GM18858 (cell line): ENCODE results near the gene SFXN4.
A peak's percentile ranks its signal among the peaks of the same experiment; 100 is the strongest.

ENCODE experiments used
- ATAC-seq: cut with Tn5 transposase; IDR thresholded peaks from one replicate; pipeline ENCODE4 v1.9.1; 2021; ENCODE audit not compliant: unreplicated experiment

The SFXN4 gene, protein sequence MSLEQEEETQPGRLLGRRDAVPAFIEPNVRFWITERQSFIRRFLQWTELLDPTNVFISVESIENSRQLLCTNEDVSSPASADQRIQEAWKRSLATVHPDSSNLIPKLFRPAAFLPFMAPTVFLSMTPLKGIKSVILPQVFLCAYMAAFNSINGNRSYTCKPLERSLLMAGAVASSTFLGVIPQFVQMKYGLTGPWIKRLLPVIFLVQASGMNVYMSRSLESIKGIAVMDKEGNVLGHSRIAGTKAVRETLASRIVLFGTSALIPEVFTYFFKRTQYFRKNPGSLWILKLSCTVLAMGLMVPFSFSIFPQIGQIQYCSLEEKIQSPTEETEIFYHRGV

DNA sequence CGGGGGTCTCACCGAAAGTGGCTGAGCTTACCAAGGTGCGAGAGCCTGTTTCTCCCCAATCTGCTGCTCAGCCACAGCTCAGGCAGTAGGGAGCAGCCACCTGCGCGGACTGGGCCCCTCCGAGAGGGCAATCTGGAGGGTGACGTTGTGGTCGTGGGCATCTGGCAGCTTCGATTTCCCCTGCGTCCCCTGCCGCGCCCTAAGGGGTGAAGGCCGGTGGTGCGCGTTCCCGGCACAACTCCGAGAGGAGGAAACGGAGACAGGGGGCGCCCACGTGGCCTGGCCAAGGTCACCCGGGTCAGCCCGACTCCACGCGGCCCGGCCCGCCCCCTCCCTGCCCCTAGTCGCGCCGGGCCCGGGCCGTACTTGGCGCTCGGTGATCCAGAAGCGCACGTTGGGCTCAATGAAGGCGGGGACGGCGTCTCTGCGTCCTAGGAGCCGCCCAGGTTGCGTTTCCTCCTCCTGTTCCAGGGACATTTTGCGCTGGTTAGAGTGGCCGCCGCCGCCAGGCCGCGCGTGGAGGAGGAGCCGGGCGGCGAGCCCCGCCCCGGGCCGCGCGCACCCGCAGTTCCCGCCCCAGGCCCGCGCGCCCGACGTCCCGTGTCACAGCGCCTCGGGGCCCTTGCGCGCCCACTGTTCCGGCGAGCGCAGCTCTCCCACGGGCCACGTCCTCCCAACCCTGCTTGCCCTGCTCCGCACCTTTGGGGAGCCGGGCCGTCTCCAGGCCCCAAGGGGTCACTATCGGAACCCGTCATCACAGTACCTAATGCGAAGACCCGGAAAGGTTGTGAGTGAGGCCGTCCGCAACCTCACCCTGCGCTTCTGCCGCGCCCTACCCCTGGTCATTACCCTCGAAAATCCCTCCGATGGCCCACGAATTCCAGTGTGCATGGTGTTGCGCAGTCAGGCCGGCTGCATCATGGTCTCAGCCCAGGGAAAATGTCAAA lies at the start of gene SFXN4:
TSS of gene SFXN4 (minus strand) at position 544 of the 947 bp plus-strand sequence. CDS start at position 477, 67 bp downstream.
- ATAC-seq: peak; percentile 77

DNA sequence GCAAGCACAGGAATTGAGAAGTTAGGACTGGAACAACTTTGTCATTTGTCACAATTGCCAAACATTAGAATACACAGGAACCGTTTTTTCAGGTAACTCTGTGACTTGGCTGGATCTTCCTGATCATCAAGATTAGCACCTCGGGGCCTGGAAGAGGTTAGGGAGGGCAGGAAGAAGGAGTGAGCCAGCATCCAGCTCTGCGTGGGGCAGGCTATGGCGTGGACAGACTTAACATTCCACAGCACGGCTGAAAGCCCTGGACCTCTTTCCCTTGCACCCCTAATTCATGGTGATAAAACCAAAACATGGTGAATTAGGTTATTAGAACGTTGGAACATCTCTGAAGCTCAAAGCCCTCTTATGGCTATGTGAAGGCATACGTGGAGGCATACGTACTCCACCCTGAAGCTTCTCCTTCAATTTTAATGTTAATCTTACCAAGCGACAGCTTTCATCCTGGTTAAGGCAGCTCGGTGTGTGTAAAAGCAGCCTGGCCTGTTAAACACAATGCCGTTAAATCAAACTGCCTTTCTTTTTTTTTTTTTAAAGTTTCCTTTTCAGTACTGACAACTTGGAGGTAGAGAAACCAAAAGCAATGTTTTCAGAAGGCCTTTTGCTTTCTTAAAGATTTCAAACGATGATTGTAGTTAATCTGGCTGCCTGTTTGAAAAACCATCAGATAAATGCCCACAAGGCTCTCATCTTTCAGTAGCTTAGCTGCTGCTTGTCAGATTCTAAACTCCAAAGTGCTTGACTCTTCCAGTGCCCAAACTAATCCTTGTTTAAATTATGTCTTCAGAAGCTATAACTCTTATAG lies 46.3 kb upstream of the SFXN4 start:
- no peak for ATAC-seq

DNA sequence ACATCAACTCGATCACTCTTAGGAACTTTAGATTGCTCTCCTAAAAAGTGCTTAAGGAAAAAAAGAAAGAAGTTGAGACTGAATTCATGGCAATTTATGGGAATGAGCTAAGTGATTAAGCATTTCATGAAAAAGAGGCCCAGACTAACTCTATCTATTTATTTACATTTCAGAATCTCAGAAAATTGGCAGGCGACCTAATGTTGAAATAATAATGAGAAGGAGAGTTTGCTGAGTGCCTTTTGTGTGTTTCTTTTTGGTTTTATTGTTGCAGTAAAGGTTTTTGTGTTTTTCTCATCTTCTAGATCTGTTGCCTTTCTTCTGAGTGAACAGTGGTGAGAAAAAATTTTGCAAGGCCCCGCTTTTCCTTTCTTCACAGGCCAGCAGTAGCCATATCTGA lies 45.7 kb upstream of the SFXN4 start:
- no peak for ATAC-seq

DNA sequence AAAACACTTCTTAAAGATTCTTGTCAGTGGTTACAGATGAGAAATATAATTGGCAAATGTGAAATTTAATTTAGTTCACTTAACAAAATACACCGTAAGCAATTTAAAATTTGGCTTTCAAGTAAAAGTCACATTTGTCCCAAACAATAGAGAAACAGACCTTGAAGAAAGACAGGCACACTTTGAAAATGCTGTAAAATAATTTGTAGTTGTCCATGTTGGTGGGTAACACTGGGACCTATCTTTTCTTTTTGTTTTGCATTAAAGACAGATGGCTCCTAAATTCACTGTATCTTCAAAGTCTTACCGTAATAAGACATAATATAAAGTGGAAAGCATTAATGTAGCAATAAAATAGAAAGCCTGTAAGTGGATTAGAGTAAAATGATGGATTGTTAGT lies 45.1 kb upstream of the SFXN4 start:
- no peak for ATAC-seq

DNA sequence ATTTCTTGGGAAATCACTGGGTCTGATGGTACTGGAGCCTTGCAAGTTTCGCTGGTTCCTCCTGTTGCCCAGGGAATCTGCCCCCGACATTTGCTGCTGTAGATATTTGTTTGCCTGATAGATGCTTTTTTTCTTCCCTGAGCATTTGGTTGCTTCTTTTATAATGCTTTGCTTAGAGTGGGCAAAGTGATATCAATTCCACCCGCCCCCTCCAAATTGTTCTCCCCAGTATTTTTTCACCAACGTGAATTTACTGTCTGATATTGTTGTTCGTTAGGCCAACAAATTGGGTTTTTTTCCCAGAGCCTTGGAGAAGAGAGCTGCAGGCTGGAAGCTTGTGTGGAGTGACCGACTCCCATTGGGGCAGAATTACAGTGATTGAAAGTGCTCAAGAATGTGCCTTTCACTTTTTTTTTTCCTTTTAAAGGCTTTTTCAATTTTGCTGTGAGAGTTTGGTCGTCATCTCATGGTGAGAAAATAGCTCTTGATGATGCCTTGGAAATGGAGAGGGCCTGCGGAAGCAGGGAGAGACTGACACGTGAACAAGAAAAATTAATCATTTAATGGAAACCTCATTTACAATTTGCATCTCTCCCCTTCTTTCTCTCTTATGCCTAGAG lies 44.3 kb upstream of the SFXN4 start:
- no peak for ATAC-seq

DNA sequence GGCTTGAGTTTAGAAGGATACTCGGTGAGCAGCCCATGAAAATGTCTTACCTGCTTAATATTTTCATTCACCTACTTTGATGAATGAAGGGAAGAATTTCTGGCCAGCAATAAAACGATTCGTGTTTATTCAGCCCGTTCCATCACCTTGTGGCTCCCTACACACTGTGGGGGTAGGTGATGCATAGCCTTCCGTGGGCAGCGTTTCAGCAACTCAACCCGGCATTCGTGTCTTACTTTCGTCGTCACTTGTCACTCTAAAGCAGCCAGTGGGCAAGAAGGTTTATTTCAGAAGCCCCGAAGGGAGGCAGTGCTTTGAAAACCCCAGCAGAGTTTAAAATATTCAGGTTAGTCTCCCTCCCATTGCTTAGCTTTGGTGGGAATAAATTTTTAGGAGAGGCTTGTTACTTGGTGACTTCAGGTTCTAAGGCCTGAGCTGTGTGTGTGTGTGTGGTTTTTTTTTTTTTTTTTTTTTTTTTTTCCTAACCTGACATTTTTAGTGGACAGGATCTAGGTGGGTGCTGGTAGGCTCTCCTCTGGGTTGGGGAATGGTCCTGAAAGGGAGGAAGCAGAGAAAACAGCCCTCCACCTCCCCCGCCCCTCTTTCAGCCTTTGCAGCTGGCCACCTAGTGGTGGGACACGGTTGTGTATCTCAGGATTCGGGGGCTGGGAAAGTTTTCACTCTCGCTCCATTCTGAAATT lies 43.7 kb upstream of the SFXN4 start:
- ATAC-seq: no peak

DNA sequence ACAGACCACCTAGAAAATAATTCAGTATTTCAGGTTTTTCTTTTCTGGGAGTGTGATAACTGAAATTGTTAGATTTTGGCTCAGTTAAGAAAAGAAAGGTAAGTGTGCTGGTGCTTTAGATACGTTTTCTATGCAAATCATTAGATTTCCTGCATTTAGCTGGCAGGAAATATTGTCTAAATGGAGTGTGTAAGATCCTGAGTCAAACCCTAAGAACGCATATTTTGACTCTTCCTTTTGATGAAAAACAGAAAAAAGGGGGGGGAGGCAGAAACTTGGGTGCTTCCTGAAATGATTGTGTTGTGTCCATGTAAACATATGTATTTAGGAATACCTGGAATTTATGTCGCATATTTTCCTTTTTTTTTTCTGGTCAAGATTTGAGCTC lies 43.0 kb upstream of the SFXN4 start:
- ATAC-seq: no peak

DNA sequence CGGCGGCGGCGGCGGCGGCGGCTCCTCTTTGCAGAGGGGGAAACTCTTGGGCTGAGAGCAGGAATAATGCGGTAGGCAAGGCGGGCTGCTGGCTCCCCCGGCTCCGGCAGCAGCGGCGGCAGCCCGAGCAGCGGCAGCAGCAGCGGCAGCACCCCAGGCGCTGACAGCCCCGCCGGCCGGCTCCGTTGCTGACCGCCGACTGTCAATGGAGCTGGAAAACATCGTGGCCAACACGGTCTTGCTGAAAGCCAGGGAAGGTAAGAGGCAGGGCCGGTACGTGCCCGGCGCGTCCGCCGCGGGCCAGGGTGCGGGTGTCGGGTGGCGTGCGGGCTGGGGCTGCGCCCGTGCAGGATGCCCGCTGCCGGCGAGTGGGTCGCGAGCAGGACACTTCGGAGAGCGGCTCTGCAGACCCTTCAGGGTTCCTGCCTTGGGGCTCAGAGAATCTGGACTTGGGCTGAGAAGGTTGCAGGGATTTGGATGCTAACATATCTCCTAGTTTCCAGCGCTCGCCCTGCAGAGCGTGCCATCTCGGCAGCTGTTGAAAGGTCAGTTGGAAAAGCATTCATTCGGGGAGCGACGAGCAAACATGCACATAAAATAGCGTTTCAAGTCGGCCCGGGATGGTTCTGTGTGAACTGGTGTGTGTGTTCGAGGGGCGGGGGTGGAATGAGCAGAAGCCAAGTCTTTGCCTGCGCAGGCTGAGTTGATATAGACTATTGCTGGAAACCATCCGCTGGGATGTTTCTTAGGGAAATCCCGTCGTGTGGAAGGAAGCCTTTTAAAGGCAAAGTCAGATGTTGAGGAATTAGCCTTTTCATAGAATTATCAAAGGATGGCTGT lies 42.4 kb upstream of the SFXN4 start:
- no peak for ATAC-seq

DNA sequence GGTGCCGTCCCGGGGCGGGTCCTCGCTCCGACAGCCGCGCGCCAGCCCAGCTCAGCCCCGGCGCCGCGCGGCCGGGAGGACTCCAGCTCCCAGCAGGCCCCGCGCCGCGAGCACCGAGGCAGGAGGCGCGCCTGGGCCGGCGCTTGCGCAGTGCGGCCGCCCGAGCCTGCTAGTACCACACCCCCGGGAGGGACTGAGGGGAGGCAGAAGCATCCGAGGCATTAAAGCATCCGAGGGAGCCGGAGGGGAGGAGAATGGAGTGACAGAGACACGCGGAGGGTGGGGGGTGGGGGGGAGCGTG lies 41.8 kb upstream of the SFXN4 start, which contains the start of gene GRK5:
TSS of gene GRK5 (plus strand) at position 206 of the 301 bp plus-strand sequence. CDS start 347 bp downstream, outside the sequence.
- ATAC-seq: peak; percentile 68

DNA sequence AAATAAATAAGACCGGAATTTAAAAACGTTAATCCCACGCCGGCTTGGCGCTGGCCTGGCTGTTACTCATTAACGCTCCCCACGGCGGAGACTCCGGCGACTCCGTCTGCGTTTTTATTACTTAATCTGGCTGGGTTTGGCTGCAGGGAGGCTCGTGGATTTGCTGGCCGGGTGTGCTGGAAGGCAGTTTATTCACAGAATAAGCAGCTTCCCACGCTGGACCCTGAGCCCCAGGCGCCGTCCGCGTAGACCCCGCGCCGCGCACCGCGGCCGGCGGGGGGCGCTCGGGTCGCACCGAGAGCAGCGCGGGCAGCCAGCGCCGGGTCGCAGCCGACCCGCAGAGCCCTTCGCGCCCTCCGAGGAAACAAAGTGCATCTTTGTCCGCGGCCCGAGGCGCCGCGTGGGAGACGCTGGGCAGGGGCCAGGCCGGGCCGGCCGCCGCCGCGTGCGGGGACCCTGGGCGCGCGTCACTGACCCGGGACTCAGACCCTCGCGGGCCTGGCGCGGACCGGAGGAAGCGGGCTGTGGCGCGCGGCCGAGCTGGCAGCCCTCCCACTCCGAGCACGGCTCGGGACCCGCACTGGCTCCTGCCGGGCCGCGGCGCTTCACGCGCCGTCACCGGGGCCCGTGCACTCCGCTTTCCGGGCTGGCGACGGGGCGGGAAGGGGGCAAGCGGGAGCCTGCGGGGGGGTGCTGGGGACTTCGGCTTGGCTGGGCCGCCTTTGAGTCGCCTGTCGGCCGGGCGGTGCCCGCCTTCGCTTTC lies 41.3 kb upstream of the SFXN4 start:
- peak; percentile 39 for ATAC-seq

DNA sequence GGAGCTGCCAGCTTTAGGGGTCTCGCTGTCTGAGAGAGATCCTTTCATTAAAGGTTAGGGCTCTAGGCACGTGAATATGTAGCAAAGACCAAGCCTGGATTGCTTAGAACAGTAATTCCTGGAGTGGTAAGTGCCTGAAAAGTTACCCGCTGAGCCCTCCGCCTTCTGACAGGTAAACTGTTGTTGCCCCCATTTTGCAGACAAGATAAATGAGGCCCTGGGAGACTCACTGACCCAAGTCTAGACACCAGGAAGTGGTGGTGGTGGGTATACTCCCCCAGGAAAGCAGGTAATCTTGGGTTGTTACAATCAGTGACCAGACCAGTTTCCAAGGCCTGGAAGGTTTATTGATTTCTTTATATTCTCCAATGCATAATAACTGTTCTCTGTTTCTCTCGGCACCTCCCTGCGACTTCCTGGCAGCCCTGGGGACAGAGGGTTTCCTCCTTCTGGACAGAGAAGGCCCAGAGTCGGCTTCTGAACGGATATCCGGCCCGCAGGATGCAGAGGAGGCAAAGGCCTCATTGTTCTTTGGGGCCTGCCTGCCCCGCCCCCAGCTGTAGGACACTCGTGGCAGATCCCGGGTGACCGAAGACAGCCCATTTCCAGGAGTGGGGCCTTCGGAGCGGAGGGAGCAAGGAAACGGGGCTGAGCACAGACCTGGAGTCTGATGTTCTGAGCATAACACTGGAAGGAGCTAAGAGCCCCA lies 40.5 kb upstream of the SFXN4 start:
- ATAC-seq: no peak

DNA sequence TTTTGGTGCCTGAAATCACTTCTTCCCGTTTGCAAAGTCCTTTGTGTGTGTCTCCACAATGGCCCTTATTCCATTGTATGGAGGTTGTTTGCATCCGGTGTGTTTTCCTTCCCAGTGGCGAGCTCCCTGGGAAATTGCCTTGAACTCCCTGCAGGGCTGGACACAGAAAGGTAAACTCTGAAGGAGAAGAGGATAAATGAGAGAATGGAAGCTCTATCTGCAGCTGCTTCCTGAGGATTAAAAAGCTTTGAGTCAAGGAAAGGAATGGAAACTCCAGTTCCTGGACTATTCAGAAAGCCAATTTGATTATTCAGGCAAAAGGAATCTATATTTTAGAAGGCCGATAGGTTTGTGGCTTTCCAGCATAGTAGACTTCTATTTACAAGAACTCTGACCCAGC lies 37.5 kb upstream of the SFXN4 start:
- ATAC-seq: no peak

DNA sequence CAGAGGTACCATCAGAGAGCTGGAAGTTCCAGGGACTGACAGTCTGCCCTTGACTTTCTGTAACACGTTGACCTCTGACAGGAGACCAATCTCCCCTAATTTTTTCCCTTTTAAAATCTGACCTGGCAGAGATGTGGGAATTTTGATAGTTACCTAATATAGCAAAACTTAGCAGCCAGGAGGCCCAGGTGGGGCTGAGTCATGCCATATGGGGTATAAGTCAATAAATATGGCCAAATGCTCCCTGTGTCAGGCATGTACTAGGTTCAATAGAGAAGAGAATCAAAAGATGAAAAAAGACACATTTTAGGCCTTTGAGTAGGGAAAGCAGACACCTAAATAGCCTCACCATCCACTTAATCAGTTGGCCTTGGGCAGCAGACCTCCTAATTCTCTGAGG lies 35.7 kb upstream of the SFXN4 start:
- no peak for ATAC-seq

DNA sequence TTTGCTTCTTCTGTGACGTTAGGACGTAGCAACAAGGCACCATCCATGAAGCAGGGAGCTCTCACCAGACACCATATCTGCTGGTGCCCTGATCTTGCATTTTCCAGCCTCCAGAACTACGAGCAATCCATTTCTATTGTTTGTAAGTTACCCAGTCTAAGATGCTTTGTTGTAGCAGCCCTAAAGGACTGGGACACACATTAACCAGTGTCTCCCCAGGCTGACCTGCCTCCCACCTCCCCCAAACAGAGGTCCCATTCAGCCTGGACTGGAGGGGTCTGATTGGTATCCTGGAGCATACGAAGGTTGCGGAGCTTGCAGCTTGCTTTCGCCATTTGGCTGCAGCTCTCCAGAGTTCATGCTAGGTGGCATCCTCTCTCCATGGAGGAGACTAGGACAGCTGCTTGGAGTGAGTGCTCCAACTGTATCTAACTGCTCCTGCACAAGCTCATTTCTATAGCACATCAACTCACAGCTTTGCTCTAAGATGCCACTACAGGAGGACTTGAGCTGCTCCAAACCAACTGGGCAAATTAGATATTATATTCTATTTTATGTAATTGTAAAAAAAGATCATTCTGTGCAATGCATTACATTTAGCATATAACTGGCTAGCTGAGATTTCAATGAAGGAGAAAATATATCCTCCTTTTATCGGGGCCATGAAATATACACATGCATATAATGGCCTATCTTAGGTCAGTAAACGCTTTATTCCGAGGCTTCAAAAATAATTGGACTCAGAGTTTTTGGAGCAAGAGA lies 33.9 kb upstream of the SFXN4 start:
- ATAC-seq: no peak

DNA sequence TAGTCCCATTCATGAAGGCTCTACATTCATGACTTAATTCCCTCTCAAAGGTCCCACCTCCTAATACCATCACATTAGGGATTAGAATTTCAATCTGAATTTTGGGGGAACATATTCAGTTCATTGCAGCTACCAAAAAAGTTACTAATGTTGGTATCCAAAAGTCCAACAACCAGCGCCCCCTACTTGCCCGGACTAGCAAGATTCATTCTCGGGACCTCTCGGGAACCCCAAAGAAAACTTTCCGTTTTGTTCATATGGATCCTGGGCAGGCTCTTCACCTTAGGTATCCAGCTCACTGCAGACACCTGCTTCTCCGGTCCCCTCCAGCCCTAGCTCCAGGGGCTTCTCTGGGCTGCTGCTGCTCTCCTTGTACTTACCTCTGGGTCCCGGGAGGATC lies 32.9 kb upstream of the SFXN4 start:
- no peak for ATAC-seq

DNA sequence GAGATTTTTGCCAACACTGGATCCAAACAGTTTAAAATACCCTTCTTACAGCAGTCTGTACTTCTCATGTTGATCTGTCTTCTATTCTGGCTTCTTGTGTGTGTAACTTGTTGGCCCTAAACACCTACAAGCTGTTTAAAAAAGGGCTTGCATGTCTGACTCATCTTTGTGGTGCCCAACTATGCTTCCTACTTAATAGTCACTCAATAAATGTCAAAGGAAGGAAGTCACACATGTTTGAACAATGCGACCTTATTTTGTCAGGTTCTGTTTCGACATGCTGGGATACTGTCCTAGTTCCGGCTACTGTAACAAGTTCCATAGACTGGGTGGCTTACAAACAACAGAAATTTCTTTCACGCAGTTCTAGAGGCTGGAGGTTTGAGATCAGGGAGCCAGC lies 32.4 kb upstream of the SFXN4 start:
- no peak for ATAC-seq

DNA sequence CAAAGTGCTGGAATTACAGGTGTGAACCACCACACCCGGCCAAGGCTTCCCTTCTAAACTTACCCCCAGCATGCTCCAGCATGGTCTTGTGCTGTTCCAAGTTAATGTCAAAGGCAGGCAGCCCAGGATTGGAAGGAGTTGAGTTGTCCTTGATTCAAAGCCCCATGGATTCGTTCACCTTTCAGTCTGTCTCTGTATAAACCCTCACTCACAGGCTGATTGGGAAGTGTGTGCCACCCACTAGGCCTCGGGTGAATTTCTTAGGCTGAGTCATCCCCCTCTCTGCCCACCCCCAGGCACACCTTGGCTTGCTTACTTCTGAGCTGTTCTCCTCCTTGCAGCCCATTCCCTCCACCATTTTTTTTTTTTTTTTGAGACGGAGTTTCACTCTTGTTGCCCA lies 26.4 kb upstream of the SFXN4 start:
- ATAC-seq: no peak
